HepG2 (cell line): Measurements from ENCODE around the gene TRIM66. TPM values are rescaled to one million over a fixed set of nuclear protein-coding genes. Genes with fewer than 3 reads are reported as not detected.

Experiments
- ARNT ChIP-seq: fragments of 450-650 bp; IDR thresholded peaks from 2 replicates; pipeline ENCODE4 v1.6.1; 2017
- CEBPB ChIP-seq: IDR thresholded peaks from 2 replicates; pipeline ENCODE4 v1.6.1; 2011; ENCODE audit warnings: low read depth, low read length, improper control_type of control experiment, borderline replicate concordance
- FOXC1 ChIP-seq: sonication (generic); formaldehyde crosslinking; IDR thresholded peaks from 2 replicates; pipeline ENCODE4 v1.8.0; 2022; ENCODE audit warnings: mild to moderate bottlenecking, missing genetic modification reagents, borderline replicate concordance
- GLI4 ChIP-seq: sonication (generic); formaldehyde crosslinking; IDR thresholded peaks from 2 replicates; pipeline ENCODE4 v1.5.1; 2020; ENCODE audit warnings: missing genetic modification reagents, mild to moderate bottlenecking, moderate library complexity, borderline replicate concordance
- SRSF9 ChIP-seq: fragments of 200-400 bp; formaldehyde crosslinking; IDR thresholded peaks from 2 replicates; pipeline ENCODE4 v1.6.1; 2018; ENCODE audit warnings: borderline replicate concordance, mild to moderate bottlenecking, low read depth, low read length; ENCODE audit not compliant: insufficient read depth, poor library complexity, severe bottlenecking
- TARDBP ChIP-seq: sonication (generic); formaldehyde crosslinking; IDR thresholded peaks from 2 replicates; pipeline ENCODE4 v1.8.0; 2022; ENCODE audit warnings: mild to moderate bottlenecking, missing genetic modification reagents
- THAP11 ChIP-seq: IDR thresholded peaks from 2 replicates; pipeline ENCODE4 v1.6.1; 2016; ENCODE audit warnings: missing biosample characterization, missing genetic modification reagents
- TMF1 ChIP-seq: sonication (generic); formaldehyde crosslinking; IDR thresholded peaks from 2 replicates; pipeline ENCODE4 v1.8.1; 2022; ENCODE audit warnings: low read depth, missing genetic modification reagents
- ZNF577 ChIP-seq: sonication (generic); formaldehyde crosslinking; IDR thresholded peaks from 2 replicates; pipeline ENCODE4 v1.4.0; 2020; ENCODE audit warnings: mild to moderate bottlenecking, low read depth, missing genetic modification reagents, borderline replicate concordance
- ZNF607 ChIP-seq: sonication (generic); formaldehyde crosslinking; IDR thresholded peaks from 2 replicates; pipeline ENCODE4 v1.5.1; 2020; ENCODE audit warnings: missing genetic modification reagents, mild to moderate bottlenecking, borderline replicate concordance
- ZNF629 ChIP-seq: sonication (generic); formaldehyde crosslinking; conservative IDR thresholded peaks from 2 replicates; pipeline ENCODE4 v1.5.0; 2020; ENCODE audit warnings: missing genetic modification reagents
- polyA plus RNA-seq, 8 experiments: library from polyadenylated mRNA; depleted of rRNA in 3 of 8; stranded (reverse) in 7 of 8; unstranded in 1 of 8; fragments of >200 nt; fragmentation: Illumina TruSeq in 4 of 8; extraction: Trizol in 4 of 8; gene quantifications; 2 replicates each; pipeline versions ENCODE4 v1.2.1 to v1.2.3, GENCODE V29; 2011 to 2016; ENCODE audit warnings: low read depth in 4 of 8, missing spikeins in 1 of 8, mixed read lengths in 1 of 8; ENCODE audit not compliant: insufficient read depth in 1 of 8
- total RNA-seq, 5 experiments: library from RNA; depleted of rRNA; stranded (reverse); fragments of >200 nt; fragmentation: Illumina TruSeq; extraction: Trizol; gene quantifications; 2 replicates each; pipeline ENCODE4 v1.2.3, GENCODE V29; 2016; ENCODE audit warnings: low read depth in 1 of 5
- TF ChIP-seq, protein P1 (sequence below): sonication (generic); formaldehyde crosslinking; IDR thresholded peaks from 2 replicates; pipeline ENCODE4 v1.5.0; 2020; ENCODE audit warnings: mild to moderate bottlenecking, missing genetic modification reagents
- TF ChIP-seq, protein P2 (sequence below): sonication (generic); formaldehyde crosslinking; IDR thresholded peaks from 2 replicates; pipeline ENCODE4 v1.5.1; 2020; ENCODE audit warnings: mild to moderate bottlenecking, missing genetic modification reagents
- TF ChIP-seq, protein P3 (sequence below): sonication (generic); formaldehyde crosslinking; IDR thresholded peaks from 2 replicates; pipeline ENCODE4 v1.4.0; 2020; ENCODE audit warnings: mild to moderate bottlenecking, missing genetic modification reagents

The TRIM66 gene
- total and polyA plus RNA-seq, 2 of the 13 experiments (the other 11 are each of a cell fraction or from before 2014, with no cell fraction given) = 4.9 to 6.1 TPM

DNA sequence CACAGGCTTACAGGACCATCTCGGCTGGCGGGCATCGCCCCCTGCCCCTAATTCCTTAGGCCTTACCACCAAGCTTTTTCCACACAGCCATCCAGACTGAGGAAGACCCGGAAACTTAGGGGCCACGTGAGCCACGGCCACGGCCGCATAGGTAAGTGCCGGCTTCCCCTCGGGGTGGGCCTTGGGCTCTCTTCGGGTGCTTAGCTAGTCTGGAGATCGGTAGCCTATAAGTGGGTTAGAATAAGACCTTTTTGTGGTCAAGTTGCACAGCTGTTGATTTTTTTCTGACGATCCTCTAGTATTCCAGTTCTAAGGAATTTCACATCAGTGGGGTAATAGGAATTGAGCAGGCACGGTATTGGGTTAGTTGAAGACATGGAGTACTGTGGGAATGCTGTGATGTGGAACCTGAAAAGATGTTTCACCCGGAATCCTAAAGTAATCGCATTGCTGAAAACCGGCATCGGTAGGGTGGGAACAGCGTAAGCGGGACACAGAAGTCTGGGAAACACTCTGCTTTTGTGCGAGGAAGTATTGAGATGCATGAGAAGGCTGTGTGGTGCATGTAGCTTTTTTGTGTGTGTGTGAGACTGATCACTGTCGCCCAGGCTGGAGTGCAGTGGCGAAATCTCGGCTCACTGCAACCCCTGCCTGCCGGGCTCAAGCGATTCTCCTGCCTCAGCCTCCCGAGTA lies 796 bp upstream of the TRIM66 start (continued):
- no peak for TF ChIP-seq CEBPB
- TF ChIP-seq TMF1 (CRISPR knock-in tag) = no peak
- TF ChIP-seq THAP11 (CRISPR knock-in tag) = no peak
- TF ChIP-seq, protein P1, sequence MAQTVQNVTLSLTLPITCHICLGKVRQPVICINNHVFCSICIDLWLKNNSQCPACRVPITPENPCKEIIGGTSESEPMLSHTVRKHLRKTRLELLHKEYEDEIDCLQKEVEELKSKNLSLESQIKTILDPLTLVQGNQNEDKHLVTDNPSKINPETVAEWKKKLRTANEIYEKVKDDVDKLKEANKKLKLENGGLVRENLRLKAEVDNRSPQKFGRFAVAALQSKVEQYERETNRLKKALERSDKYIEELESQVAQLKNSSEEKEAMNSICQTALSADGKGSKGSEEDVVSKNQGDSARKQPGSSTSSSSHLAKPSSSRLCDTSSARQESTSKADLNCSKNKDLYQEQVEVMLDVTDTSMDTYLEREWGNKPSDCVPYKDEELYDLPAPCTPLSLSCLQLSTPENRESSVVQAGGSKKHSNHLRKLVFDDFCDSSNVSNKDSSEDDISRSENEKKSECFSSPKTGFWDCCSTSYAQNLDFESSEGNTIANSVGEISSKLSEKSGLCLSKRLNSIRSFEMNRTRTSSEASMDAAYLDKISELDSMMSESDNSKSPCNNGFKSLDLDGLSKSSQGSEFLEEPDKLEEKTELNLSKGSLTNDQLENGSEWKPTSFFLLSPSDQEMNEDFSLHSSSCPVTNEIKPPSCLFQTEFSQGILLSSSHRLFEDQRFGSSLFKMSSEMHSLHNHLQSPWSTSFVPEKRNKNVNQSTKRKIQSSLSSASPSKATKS (CRISPR knock-in tag) = peak; percentile 86; the same call in 1 of the 2 replicates
- peak; percentile 68; the same call in 1 of the 2 replicates for TF ChIP-seq GLI4 (CRISPR knock-in tag)
- no peak for TF ChIP-seq ARNT
- 0 out of 2 replicates have a peak, but pooled peaks have one; percentile 9 for TF ChIP-seq TARDBP (CRISPR knock-in tag)
- TF ChIP-seq ZNF577 (CRISPR knock-in tag) = no peak
- TF ChIP-seq SRSF9 = no peak
- TF ChIP-seq ZNF607 (CRISPR knock-in tag) = peak; percentile 21; the same call in 1 of the 2 replicates
- TF ChIP-seq, protein P2, sequence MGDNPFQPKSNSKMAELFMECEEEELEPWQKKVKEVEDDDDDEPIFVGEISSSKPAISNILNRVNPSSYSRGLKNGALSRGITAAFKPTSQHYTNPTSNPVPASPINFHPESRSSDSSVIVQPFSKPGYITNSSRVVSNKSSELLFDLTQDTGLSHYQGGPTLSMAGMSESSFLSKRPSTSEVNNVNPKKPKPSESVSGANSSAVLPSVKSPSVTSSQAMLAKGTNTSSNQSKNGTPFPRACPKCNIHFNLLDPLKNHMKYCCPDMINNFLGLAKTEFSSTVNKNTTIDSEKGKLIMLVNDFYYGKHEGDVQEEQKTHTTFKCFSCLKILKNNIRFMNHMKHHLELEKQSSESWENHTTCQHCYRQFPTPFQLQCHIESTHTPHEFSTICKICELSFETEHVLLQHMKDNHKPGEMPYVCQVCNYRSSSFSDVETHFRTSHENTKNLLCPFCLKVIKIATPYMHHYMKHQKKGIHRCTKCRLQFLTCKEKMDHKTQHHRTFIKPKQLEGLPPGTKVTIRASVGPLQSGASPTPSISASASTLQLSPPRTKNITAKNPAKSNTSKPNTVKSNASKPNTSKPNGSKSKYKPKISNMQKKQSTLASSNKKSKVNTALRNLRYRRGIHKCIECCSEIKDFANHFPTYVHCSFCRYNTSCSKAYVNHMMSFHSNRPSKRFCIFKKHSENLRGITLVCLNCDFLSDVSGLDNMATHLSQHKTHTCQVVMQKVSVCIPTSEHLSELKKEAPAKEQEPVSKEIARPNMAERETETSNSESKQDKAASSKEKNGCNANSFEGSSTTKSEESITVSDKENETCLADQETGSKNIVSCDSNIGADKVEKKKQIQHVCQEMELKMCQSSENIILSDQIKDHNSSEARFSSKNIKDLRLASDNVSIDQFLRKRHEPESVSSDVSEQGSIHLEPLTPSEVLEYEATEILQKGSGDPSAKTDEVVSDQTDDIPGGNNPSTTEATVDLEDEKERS = 0 out of 2 replicates have a peak, but pooled peaks have one; percentile 37
- TF ChIP-seq ZNF629 (CRISPR knock-in tag) = no peak
- TF ChIP-seq, protein P3, sequence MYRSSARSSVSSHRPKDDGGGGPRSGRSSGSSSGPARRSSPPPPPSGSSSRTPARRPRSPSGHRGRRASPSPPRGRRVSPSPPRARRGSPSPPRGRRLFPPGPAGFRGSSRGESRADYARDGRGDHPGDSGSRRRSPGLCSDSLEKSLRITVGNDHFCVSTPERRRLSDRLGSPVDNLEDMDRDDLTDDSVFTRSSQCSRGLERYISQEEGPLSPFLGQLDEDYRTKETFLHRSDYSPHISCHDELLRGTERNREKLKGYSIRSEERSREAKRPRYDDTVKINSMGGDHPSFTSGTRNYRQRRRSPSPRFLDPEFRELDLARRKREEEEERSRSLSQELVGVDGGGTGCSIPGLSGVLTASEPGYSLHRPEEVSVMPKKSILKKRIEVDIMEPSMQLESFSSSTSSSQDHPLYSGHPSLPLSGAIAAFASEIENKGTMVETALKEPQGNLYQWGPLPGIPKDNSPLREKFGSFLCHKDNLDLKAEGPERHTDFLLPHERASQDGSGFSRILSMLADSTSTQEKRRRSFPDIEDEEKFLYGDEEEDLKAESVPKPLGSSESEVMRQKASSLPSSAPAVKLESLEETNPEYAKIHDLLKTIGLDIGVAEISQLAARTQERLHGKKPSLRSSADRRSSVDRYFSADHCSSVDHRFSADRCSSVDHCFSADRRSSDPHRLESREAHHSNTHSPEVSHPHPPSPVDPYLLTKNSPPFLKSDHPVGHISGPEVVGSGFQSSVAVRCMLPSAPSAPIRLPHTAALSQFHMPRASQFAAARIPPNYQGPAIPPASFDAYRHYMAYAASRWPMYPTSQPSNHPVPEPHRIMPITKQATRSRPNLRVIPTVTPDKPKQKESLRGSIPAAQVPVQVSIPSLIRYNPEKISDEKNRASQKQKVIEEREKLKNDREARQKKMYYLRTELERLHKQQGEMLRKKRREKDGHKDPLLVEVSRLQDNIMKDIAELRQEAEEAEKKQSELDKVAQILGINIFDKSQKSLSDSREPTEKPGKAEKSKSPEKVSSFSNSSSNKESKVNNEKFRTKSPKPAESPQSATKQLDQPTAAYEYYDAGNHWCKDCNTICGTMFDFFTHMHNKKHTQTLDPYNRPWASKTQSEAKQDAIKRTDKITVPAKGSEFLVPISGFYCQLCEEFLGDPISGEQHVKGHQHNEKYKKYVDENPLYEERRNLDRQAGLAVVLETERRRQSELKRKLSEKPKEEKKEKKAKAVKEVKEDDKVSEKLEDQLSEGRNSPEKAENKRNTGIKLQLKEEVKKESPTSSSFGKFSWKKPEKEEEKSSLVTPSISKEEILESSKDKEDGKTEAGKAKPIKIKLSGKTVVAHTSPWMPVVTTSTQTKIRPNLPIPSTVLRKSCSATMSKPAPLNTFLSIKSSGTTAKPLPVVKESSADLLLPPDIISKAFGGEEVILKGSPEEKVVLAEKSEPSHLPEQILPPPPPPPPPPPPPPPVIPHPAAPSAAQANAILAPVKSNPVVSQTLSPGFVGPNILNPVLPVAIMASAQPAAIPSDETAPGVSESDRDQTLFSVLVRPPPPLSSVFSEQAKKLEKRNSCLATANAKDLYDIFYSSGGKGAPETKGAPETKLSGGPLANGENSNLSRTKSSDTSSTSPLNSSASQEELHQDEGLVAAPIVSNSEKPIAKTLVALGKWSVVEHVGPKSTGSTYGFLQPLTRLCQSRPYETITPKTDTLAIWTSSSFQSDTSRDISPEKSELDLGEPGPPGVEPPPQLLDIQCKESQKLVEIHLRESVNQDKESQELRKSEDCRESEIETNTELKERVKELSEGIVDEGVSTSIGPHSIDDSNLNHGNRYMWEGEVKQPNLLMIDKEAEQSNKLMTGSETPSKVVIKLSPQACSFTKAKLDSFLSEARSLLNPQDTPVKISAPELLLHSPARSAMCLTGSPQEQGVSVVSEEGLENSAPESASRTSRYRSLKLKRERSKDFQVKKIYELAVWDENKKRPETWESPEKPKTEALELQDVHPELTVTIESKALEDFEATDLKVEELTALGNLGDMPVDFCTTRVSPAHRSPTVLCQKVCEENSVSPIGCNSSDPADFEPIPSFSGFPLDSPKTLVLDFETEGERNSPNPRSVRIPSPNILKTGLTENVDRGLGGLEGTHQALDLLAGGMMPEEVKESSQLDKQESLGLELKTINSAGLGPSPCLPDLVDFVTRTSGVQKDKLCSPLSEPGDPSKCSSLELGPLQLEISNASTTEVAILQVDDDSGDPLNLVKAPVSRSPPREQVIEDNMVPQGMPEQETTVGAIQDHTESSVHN (CRISPR knock-in tag) = 0 out of 2 replicates have a peak, but pooled peaks have one; percentile 51
- TF ChIP-seq FOXC1 (CRISPR knock-in tag) = 0 out of 2 replicates have a peak, but pooled peaks have one; percentile 21
